ENCODE results near the gene ORAI3. TPM values are rescaled to one million over a fixed set of nuclear protein-coding genes. Genes with fewer than 3 reads are reported as not detected.

ORAI3 gene
- total and polyA plus RNA-seq, 2 of the 13 experiments (the other 11 are each of a cell fraction or from before 2014, with no cell fraction given) = 11.4 to 32.0 TPM

DNA sequence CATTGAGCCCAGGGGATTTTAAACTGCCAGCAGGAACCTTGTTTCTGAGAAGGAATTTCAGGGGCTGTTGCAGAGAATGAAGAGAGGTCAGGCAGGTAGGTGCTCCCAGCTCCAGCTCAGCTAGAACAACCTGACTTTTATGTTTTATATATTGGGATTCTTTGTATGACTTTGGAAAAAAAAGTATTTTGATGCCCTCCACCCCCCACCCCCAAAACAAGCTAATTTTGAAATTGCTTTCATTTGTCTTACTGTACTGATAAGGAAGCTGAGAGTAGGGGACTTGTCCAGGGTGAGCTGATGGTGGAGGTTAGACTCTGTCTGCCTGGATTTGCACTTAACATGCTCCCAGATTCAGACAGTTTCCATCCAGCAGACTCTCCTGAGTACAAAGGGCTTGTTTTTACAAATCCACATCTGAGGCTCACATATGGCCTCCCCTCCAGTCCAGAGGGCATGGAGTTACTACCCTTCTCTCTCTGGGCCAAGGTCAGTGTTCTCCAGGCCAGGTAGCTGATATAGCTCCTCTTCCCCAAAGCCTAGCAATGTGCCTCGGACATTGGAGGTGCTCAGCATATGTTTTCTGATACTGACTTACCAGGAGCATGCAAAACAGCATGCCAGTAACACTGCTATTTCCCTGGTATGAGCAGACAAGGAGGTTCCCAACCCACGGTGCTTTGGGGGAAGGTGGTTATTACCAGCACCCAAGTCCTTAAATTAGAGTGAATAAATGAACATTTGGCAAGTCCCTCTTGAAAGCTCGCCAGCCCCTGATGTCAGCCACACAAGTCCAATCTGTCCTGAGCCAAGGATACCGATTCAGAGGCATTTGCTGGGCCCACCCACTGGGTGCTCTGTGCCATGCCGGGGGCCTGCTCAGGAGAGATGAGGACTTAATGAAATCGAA lies 50.2 kb downstream of the ORAI3 start (continued):
- TF ChIP-seq ZNF382 (CRISPR knock-in tag; IDR thresholded peaks at IDR 0.05; ENCODE audit: borderline replicate concordance) (no peak), LCORL (IDR thresholded peaks at IDR 0.05) (no peak), LCORL (CRISPR knock-in tag; IDR thresholded peaks at IDR 0.05) (peak; percentile 72), NR2F6 (IDR thresholded peaks at IDR 0.05) (peak; percentile 71), NR2F6 (CRISPR knock-in tag; IDR thresholded peaks at IDR 0.05) (peak; percentile 86), CREM (IDR thresholded peaks at IDR 0.05) (peak; percentile 60; the same call in 1 of the 2 replicates), CREM (CRISPR knock-in tag; IDR thresholded peaks at IDR 0.05) (no peak), CBX5 (CRISPR knock-in tag; IDR thresholded peaks at IDR 0.05; ENCODE audit: borderline replicate concordance) (peak; percentile 22; the same call in 1 of the 2 replicates), NFE2L2 (IDR thresholded peaks at IDR 0.05; ENCODE audit: low read length) (no peak), NR2F1 (CRISPR knock-in tag; IDR thresholded peaks at IDR 0.05) (peak in 1 of 2 experiments; percentile 71; a peak in 1 of 4 replicates), ZNF12 (CRISPR knock-in tag; IDR thresholded peaks at IDR 0.05) (peak; percentile 87), ZNF441 (CRISPR knock-in tag; IDR thresholded peaks at IDR 0.05; ENCODE audit: borderline replicate concordance) (peak; percentile 43; the same call in 1 of the 2 replicates), ZSCAN20 (CRISPR knock-in tag; IDR thresholded peaks at IDR 0.05; ENCODE audit: borderline replicate concordance) (no peak), SNRNP70 (IDR thresholded peaks at IDR 0.05; ENCODE audit: low read depth, low read length) (no peak), IRF1 (CRISPR knock-in tag; IDR thresholded peaks at IDR 0.05; ENCODE audit: low read depth) (no peak), RNF219 (CRISPR knock-in tag; IDR thresholded peaks at IDR 0.05) (no peak), NFYC (CRISPR knock-in tag; IDR thresholded peaks at IDR 0.05) (no peak), ZBTB7B (CRISPR knock-in tag; IDR thresholded peaks at IDR 0.05) (peak; percentile 47; the same call in 1 of the 2 replicates), PITX1 (CRISPR knock-in tag; IDR thresholded peaks at IDR 0.05) (peak; percentile 90), ZNF431 (CRISPR knock-in tag; IDR thresholded peaks at IDR 0.05; ENCODE audit: borderline replicate concordance, low read depth) (0 out of 2 replicates have a peak, but pooled peaks have one; percentile 58)
- TF ChIP-seq, protein P1, sequence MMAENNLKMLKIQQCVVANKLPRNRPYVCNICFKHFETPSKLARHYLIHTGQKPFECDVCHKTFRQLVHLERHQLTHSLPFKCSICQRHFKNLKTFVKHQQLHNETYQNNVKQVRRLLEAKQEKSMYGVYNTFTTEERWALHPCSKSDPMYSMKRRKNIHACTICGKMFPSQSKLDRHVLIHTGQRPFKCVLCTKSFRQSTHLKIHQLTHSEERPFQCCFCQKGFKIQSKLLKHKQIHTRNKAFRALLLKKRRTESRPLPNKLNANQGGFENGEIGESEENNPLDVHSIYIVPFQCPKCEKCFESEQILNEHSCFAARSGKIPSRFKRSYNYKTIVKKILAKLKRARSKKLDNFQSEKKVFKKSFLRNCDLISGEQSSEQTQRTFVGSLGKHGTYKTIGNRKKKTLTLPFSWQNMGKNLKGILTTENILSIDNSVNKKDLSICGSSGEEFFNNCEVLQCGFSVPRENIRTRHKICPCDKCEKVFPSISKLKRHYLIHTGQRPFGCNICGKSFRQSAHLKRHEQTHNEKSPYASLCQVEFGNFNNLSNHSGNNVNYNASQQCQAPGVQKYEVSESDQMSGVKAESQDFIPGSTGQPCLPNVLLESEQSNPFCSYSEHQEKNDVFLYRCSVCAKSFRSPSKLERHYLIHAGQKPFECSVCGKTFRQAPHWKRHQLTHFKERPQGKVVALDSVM (CRISPR knock-in tag; IDR thresholded peaks at IDR 0.05) = peak; percentile 86
- TF ChIP-seq, protein P2, sequence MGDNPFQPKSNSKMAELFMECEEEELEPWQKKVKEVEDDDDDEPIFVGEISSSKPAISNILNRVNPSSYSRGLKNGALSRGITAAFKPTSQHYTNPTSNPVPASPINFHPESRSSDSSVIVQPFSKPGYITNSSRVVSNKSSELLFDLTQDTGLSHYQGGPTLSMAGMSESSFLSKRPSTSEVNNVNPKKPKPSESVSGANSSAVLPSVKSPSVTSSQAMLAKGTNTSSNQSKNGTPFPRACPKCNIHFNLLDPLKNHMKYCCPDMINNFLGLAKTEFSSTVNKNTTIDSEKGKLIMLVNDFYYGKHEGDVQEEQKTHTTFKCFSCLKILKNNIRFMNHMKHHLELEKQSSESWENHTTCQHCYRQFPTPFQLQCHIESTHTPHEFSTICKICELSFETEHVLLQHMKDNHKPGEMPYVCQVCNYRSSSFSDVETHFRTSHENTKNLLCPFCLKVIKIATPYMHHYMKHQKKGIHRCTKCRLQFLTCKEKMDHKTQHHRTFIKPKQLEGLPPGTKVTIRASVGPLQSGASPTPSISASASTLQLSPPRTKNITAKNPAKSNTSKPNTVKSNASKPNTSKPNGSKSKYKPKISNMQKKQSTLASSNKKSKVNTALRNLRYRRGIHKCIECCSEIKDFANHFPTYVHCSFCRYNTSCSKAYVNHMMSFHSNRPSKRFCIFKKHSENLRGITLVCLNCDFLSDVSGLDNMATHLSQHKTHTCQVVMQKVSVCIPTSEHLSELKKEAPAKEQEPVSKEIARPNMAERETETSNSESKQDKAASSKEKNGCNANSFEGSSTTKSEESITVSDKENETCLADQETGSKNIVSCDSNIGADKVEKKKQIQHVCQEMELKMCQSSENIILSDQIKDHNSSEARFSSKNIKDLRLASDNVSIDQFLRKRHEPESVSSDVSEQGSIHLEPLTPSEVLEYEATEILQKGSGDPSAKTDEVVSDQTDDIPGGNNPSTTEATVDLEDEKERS (CRISPR knock-in tag; IDR thresholded peaks at IDR 0.05) = no peak
